ENCODE data around the gene WASHC2C. TPM values are rescaled to one million over a fixed set of nuclear protein-coding genes. Genes with fewer than 3 reads are reported as not detected.
"Not testable (repeated sequence)": the region's sequence is repeated elsewhere in the genome, so short reads cannot be mapped to it uniquely, and the experiment has no call there.

WASHC2C gene

GRCh38 chr10:45817912-45818311 lies 90.8 kb downstream of the WASHC2C start:
- Histone ChIP-seq H3K4me3 (ENCODE audit: low read length) (no peak overlapping the region), H3K9me3 (replicated peaks; ENCODE audit: low read length) (no peaks in the 10 kb centered on the region), H3K9ac (ENCODE audit: low read depth, low read length) (no peak overlapping the region), H3K27me3 (ENCODE audit: control insufficient read depth, insufficient read depth, low read length) (no peaks in the 10 kb centered on the region), H3K4me1 (ENCODE audit: control insufficient read depth, insufficient read depth, low read length) (no peaks in the 10 kb centered on the region), H3K4me2 (ENCODE audit: low read length) (no peak overlapping the region), H3K36me3 (ENCODE audit: insufficient read depth, low read length) (no peaks in the 10 kb centered on the region)

GRCh38 chr10:45819552-45819951 lies 92.5 kb downstream of the WASHC2C start:
- no peaks in the 10 kb centered on the region for H3K27me3 ChIP-seq (ENCODE audit: control insufficient read depth, insufficient read depth, low read length)
- H3K4me2 ChIP-seq (ENCODE audit: low read length), result no peak overlapping the region
- no peaks in the 10 kb centered on the region for H3K4me1 ChIP-seq (ENCODE audit: control insufficient read depth, insufficient read depth, low read length)
- H3K9me3 ChIP-seq (replicated peaks; ENCODE audit: low read length), result no peaks in the 10 kb centered on the region
- H3K36me3 ChIP-seq (ENCODE audit: insufficient read depth, low read length), result no peaks in the 10 kb centered on the region
- H3K4me3 ChIP-seq (ENCODE audit: low read length), result no peak overlapping the region
- H3K9ac ChIP-seq (ENCODE audit: low read depth, low read length), result no peak overlapping the region

GRCh38 chr10:45820107-45820830 lies 93.2 kb downstream of the WASHC2C start:
- H3K4me2 ChIP-seq (ENCODE audit: low read length); H3K9me3 ChIP-seq (replicated peaks; ENCODE audit: low read length); H3K9ac ChIP-seq (ENCODE audit: low read depth, low read length); H3K4me3 ChIP-seq (ENCODE audit: low read length); H3K4me1 ChIP-seq (ENCODE audit: control insufficient read depth, insufficient read depth, low read length); H3K27me3 ChIP-seq (ENCODE audit: control insufficient read depth, insufficient read depth, low read length); H3K36me3 ChIP-seq (ENCODE audit: insufficient read depth, low read length): not testable (repeated sequence)

- not testable (repeated sequence) for H3K36me3 ChIP-seq (ENCODE audit: insufficient read depth, low read length)
Measured at GRCh38 chr10:45822918-45823317, 95.9 kb downstream of the WASHC2C start.

More at GRCh38 chr10:45822918-45823317, 95.9 kb downstream of the WASHC2C start:
- H3K4me3 ChIP-seq (ENCODE audit: low read length); H3K4me1 ChIP-seq (ENCODE audit: control insufficient read depth, insufficient read depth, low read length); H3K4me2 ChIP-seq (ENCODE audit: low read length); H3K9ac ChIP-seq (ENCODE audit: low read depth, low read length); H3K9me3 ChIP-seq (replicated peaks; ENCODE audit: low read length); H3K27me3 ChIP-seq (ENCODE audit: control insufficient read depth, insufficient read depth, low read length): not testable (repeated sequence)

Small RNA genes lying within 50 kb of the gene (small RNA-seq; reads per million reads assigned to genes)
- gene AC012044.1, result not detected

Measured in skeletal muscle satellite cell (primary cell).